ENCODE data around the gene ZFYVE16. TPM values are rescaled to one million over a fixed set of nuclear protein-coding genes. Genes with fewer than 3 reads are reported as not detected.
A peak's percentile ranks its signal among the peaks of the same experiment; 100 is the strongest.
"Not testable (repeated sequence)": the region's sequence is repeated elsewhere in the genome, so short reads cannot be mapped to it uniquely, and the experiment has no call there.

The ZFYVE16 gene
- total RNA-seq, 2 donors from 2014 or later, result 35.2 to 41.3 TPM

GRCh38 chr5:80408484-80409366 lies 861 bp downstream of the ZFYVE16 start:
- intact Hi-C loops (cut with DNase I), result loop anchor here in 1 of 2 donors (5.0 kb wide), 1 partner anchor 721 kb away; the partner anchor contains the start of gene CMYA5
- peak; percentile 89 for DNase-seq (ENCODE audit: low spot score)

GRCh38 chr5:80409367-80409966 lies 1.6 kb downstream of the ZFYVE16 start:
- intact Hi-C loops (cut with DNase I), result loop anchor here in 1 of 2 donors (5.0 kb wide), 1 partner anchor 722 kb away; the partner anchor contains the start of gene CMYA5
- DNase-seq (ENCODE audit: low spot score), result no peak

- no peak for DNase-seq (ENCODE audit: low spot score)
- intact Hi-C loops (cut with DNase I), result loop anchor here in 1 of 2 donors (10.0 kb wide), 1 partner anchor 1593 kb away; no protein-coding TSS in a partner anchor
Measured at GRCh38 chr5:80411589-80412219, 3.8 kb downstream of the ZFYVE16 start.

GRCh38 chr5:80414113-80414512 lies 6.2 kb downstream of the ZFYVE16 start:
- intact Hi-C loops (cut with DNase I), result loop anchor here in 1 of 2 donors (10.0 kb wide), 1 partner anchor 1591 kb away; no protein-coding TSS in a partner anchor
- DNase-seq (ENCODE audit: low spot score), result no peak

- intact Hi-C loops (cut with DNase I), result loop anchor here in 1 of 2 donors (10.0 kb wide), 1 partner anchor 1587 kb away; no protein-coding TSS in a partner anchor
- DNase-seq (ENCODE audit: low spot score), result no peak
Measured at GRCh38 chr5:80417973-80418372, 10.1 kb downstream of the ZFYVE16 start.

GRCh38 chr5:80424365-80424764 lies 16.5 kb downstream of the ZFYVE16 start:
- intact Hi-C loops (cut with DNase I); DNase-seq (ENCODE audit: low spot score): not testable (repeated sequence)

GRCh38 chr5:80435476-80435875 lies 27.6 kb downstream of the ZFYVE16 start:
- no peak for DNase-seq (ENCODE audit: low spot score)
- intact Hi-C loops (cut with DNase I), result no loop called here

- DNase-seq (ENCODE audit: low spot score), result no peak
- intact Hi-C loops (cut with DNase I), result no loop called here
Measured at GRCh38 chr5:80437326-80437725, 29.5 kb downstream of the ZFYVE16 start.

GRCh38 chr5:80438739-80439138 lies 30.9 kb downstream of the ZFYVE16 start:
- intact Hi-C loops (cut with DNase I), result no loop called here
- DNase-seq (ENCODE audit: low spot score), result no peak

- no peak for DNase-seq (ENCODE audit: low spot score)
- intact Hi-C loops (cut with DNase I), result no loop called here
Measured at GRCh38 chr5:80439213-80439612, 31.3 kb downstream of the ZFYVE16 start.

- intact Hi-C loops (cut with DNase I), result no loop called here
- no peak for DNase-seq (ENCODE audit: low spot score)
Measured at GRCh38 chr5:80442742-80443141, 34.9 kb downstream of the ZFYVE16 start.

GRCh38 chr5:80453366-80453765 lies 45.5 kb downstream of the ZFYVE16 start:
- intact Hi-C loops (cut with DNase I), result no loop called here
- no peak for DNase-seq (ENCODE audit: low spot score)

- intact Hi-C loops (cut with DNase I), result no loop called here
- DNase-seq (ENCODE audit: low spot score), result no peak
Measured at GRCh38 chr5:80463269-80463668, 55.4 kb downstream of the ZFYVE16 start.

GRCh38 chr5:80466669-80467485 lies 59.0 kb downstream of the ZFYVE16 start:
- DNase-seq (ENCODE audit: low spot score), result no peak
- intact Hi-C loops (cut with DNase I), result no loop called here

GRCh38 chr5:80468131-80468530 lies 60.3 kb downstream of the ZFYVE16 start:
- DNase-seq (ENCODE audit: low spot score), result no peak
- intact Hi-C loops (cut with DNase I), result no loop called here

- intact Hi-C loops (cut with DNase I); DNase-seq (ENCODE audit: low spot score): not testable (repeated sequence)
Measured at GRCh38 chr5:80470631-80471030, 62.8 kb downstream of the ZFYVE16 start.

GRCh38 chr5:80474929-80475328 lies 67.1 kb downstream of the ZFYVE16 start:
- no peak for DNase-seq (ENCODE audit: low spot score)
- intact Hi-C loops (cut with DNase I), result no loop called here

GRCh38 chr5:80479713-80480112 lies 71.8 kb downstream of the ZFYVE16 start:
- intact Hi-C loops (cut with DNase I), result no loop called here
- no peak for DNase-seq (ENCODE audit: low spot score)

- DNase-seq (ENCODE audit: low spot score), result no peak
- intact Hi-C loops (cut with DNase I), result no loop called here
Measured at GRCh38 chr5:80480354-80480753, 72.5 kb downstream of the ZFYVE16 start.
